HUDEP-2 (cell line): Measurements from ENCODE around the gene SNX9.

Experiments
- DNase-seq, 76 experiments: peaks; one replicate each; lab custom pipeline; 2025; ENCODE audit not compliant: unreplicated experiment in 76 of 76; lab: John Stamatoyannopoulos, UW

SNX9 gene

DNA sequence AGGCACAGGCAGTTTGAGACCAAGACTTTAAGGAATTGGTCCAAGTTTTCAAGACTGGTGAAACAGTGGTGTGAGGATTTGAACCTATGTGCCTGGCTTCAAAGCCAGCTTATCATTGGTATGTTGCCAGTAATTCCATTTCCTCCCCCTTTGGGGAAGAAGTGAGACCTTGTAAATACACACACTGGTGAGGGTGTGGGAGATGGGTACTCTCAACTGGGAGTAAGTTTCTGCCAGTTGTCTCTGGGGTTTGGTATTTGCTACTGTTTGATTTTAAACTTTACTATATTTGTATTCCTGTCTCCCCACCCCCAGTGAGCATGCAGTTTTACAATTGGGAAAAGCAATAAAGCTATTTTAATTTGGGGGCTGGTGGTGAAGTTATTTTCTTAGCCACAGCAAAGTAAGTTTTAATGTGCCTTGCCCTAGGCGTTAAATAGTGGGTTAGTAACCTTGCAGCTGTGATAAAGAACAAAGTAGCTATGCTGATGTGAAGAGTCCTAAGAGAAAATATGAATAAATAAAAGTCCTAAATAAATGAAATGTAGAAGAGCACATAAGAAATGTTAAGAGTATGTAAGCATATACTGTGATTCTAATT is 31.0 kb downstream of the SNX9 start:
- no peak for DNase-seq

DNA sequence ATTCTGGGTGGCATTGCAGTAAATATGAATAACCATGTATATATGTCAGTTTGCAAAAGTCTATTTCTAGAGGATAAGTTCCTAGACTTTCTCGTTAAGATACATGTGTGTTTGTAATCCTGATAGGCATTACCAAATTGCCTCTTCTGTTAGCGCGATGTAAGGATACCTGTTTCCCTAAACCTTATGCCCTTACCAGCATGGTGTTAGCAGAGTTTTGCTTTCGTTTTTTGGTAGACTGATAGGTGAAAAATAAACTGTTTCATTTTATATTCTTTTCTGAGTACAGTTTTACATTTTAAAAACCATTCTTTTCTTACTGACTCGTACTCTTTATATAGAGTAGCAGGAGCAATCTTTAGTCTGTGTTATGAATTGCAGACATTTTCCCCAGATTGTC is 32.3 kb downstream of the SNX9 start:
- no peak for DNase-seq

DNA sequence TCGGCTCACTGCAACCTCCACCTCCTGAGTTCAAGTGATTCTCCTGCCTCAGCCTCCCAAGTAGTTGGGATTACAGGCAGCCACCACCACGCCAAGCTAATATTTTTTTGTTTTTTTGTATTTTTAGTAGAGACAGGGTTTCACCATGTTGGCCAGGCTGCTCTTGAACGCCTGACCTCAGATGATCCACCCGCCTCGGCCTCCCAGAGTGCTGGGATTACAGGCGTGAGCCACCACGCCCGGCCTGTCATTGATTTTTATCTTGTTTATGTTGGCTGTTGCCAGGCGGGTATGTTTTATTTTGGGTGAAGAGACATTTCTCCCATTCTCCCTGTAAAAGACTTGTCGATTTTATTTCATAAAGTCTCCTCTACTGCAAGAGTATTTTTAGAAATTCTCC is 32.8 kb downstream of the SNX9 start:
- peak in 38 of 76 experiments; percentile 13 to 71 (median 34) for DNase-seq

GRCh38 chr6:157858664-157859063 is 35.6 kb downstream of the SNX9 start:
- DNase-seq: peak in 1 of 76 experiments; percentile 25

- DNase-seq: no peak
Measured at GRCh38 chr6:157859775-157860504, 36.9 kb downstream of the SNX9 start.

DNA sequence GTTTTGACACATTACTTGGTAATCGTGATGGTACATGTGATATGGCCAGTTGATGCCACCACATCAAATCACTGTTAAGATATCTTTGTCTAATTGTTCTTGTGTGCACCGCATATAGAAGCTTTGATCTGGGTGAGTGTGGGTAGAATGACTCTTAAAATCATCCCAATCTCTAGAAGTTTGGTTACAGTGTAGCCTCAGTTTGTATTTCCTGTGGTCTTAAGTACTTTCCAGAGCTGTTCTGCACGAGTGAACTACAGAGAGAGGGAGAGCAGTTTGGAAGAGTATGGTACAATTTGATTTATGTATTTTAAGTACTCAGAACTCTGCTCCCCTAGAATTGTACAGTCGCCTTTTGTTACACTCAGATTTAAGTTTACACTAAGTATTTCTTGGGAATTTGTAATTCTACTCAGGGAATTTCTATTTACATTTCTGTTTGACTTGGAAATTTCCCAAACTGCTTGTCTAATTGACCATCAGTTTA is 37.5 kb downstream of the SNX9 start:
- DNase-seq: peak in 1 of 76 experiments; percentile 15

GRCh38 chr6:157861184-157861583 is 38.1 kb downstream of the SNX9 start:
- DNase-seq: peak in 5 of 76 experiments; percentile 13 to 42 (median 24)

GRCh38 chr6:157861814-157862213 is 38.8 kb downstream of the SNX9 start:
- no peak for DNase-seq

DNA sequence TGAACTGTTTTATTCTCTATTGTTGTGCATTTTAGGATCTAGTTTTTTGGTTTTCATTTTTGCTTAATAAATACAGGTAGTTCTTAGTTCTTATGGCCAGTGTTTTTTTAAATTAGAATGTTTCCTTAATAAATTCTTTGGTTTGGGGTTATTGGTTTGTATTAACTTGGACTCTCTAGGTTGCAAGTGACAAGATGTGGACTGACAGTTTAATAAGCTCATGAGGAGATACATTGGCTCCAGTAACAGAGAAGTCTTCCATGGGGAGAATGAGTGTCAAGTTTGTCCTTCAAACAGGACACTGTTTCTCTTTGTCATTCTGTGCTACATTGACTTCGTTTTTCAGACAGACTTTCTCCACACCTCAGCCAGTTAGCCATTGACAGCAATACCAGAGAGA is 39.7 kb downstream of the SNX9 start:
- DNase-seq: no peak

GRCh38 chr6:157864185-157864761 is 41.2 kb downstream of the SNX9 start:
- no peak for DNase-seq

DNA sequence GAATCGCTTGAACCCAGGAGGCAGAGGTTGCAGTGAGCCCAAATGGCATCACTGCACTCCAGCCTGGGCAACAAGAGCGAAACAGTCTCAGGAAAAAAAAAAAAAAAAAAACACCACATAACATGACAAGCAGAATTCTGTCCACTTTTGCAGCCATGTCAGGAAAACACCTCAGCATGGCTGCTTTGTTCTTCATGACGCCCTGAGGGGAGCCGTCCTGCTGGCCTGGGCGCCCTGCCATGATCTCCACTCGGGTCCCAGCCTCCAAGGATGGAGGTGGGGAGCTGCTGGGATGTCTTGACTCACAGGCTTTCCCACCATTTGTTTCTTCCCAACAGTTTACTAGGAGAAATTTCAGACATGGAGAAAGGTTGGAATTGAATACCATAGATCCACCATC is 42.2 kb downstream of the SNX9 start:
- DNase-seq: no peak

- DNase-seq: peak in 4 of 76 experiments; percentile 17 to 38 (median 22)
Measured at GRCh38 chr6:157867155-157867559, 44.1 kb downstream of the SNX9 start.

- no peak for DNase-seq
Measured at GRCh38 chr6:157867981-157868380, 44.9 kb downstream of the SNX9 start.

- no peak for DNase-seq
Measured at GRCh38 chr6:157868835-157869234, 45.8 kb downstream of the SNX9 start.

- no peak for DNase-seq
Measured at GRCh38 chr6:157869673-157870302, 46.7 kb downstream of the SNX9 start.

- peak in 74 of 76 experiments; percentile 27 to 93 (median 81) for DNase-seq
Measured at GRCh38 chr6:157873735-157874344, 50.8 kb downstream of the SNX9 start.

- DNase-seq: no peak
Measured at GRCh38 chr6:157877149-157877548, 54.1 kb downstream of the SNX9 start.

DNA sequence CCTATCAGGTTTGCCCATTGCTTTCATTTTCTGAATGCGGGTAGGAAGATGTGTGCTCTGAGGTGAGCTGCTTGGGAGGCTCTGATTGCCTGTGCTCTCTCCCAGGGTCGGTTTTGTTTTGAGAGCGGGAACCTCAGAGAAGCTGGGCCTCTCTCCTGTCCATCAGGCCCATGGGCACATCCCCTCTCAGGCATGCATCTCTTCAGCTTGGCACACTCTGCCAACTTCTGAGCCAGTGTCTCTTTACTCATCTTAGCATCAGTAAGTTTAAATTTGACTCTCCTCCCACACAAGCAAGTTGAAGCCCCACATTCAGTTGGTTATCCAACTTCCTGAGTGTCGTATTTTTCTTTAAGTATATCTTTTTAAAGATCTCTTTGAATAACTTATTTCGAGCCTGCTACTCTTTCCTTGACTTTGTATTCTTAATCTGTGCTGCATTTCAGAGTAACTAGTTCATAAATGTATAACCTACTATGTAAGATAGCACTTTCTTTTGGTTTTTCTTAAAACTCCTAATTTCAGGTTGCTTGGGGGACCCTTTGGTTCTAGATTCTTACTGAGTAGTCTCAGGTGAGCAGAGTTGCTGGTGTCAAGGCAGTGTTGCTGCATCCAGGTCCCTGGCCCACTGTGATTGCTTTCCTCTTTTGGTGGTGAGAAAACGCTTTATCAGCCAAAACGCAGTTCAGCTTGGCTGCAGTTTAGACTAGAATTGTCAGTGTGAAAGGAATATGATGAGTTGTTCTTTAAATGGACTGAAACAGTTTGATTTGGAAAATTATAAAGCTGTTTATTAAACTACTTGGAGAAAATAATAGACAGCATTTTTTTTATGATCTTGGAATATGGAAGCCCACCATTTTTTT is 54.8 kb downstream of the SNX9 start:
- DNase-seq: no peak

- no peak for DNase-seq
Measured at GRCh38 chr6:157879034-157879872, 56.2 kb downstream of the SNX9 start.
